DOHH2 (cell line): ENCODE results near the gene C1QTNF12.

Experiments
- H3F3A ChIP-seq: fragments of 200-600 bp; sonication (generic), shearing (Covaris generic); 2 replicates; pipeline ENCODE4 v1.6.0; 2016; ENCODE audit warnings: antibody characterized with exemption, mild to moderate bottlenecking; ENCODE audit not compliant: control insufficient read depth, insufficient read depth
- H3K27ac ChIP-seq: fragments of 200-600 bp; sonication (generic); 2 replicates; pipeline ENCODE4 v1.5.1; 2014; ENCODE audit warnings: low read depth, mild to moderate bottlenecking, low read length, moderate library complexity
- H3K27me3 ChIP-seq: fragments of 200-600 bp; sonication (generic); 2 replicates; pipeline ENCODE4 v1.6.1; 2014; ENCODE audit warnings: mild to moderate bottlenecking, low read length, mixed read lengths; ENCODE audit not compliant: control insufficient read depth
- H3K36me3 ChIP-seq: fragments of 200-600 bp; sonication (generic); 2 replicates; pipeline ENCODE4 v1.6.1; 2014; ENCODE audit warnings: mild to moderate bottlenecking, low read length, moderate library complexity, mixed read lengths; ENCODE audit not compliant: control insufficient read depth
- H3K4me1 ChIP-seq: fragments of 200-600 bp; sonication (generic); 2 replicates; pipeline ENCODE4 v1.6.1; 2014; ENCODE audit warnings: mild to moderate bottlenecking, low read length, mixed read lengths; ENCODE audit not compliant: control insufficient read depth
- H3K4me2 ChIP-seq: fragments of 200-600 bp; sonication (generic); 2 replicates; pipeline ENCODE4 v1.6.0; 2014; ENCODE audit warnings: mild to moderate bottlenecking, low read length, moderate library complexity
- H3K4me3 ChIP-seq: fragments of 200-600 bp; sonication (generic); 2 replicates; pipeline ENCODE4 v1.5.1; 2014; ENCODE audit warnings: mild to moderate bottlenecking, low read length, mixed read lengths
- H3K79me2 ChIP-seq: fragments of 200-600 bp; sonication (generic); 2 replicates; pipeline ENCODE4 v1.6.1; 2014; ENCODE audit warnings: mild to moderate bottlenecking, low read length, mixed read lengths; ENCODE audit not compliant: control insufficient read depth
- H3K9me2 ChIP-seq: fragments of 200-600 bp; sonication (generic); replicated peaks from 2 replicates; pipeline ENCODE4 v1.6.1; 2014; ENCODE audit warnings: mild to moderate bottlenecking, low read length, mixed read lengths; ENCODE audit not compliant: control insufficient read depth
- H3K9me3 ChIP-seq: fragments of 200-600 bp; sonication (generic); 2 replicates; pipeline ENCODE4 v1.6.1; 2014; ENCODE audit warnings: antibody characterized with exemption, low read length, mixed read lengths; ENCODE audit not compliant: control insufficient read depth, insufficient read depth
- H4K20me1 ChIP-seq: fragments of 200-600 bp; sonication (generic); 2 replicates; pipeline ENCODE4 v1.6.0; 2014; ENCODE audit warnings: low read depth, mild to moderate bottlenecking, antibody characterized with exemption, low read length, moderate library complexity; ENCODE audit not compliant: control insufficient read depth, insufficient read depth
- EZH2phosphoT487 ChIP-seq: fragments of 200-600 bp; sonication (generic); IDR thresholded peaks from 2 replicates; pipeline ENCODE4 v1.6.1; 2017; ENCODE audit warnings: borderline replicate concordance, mild to moderate bottlenecking, antibody characterized with exemption, low read length, moderate library complexity, mixed read lengths
- TF ChIP-seq, protein P1 (sequence below): fragments of 200-600 bp; sonication (generic); IDR thresholded peaks from one replicate; pipeline ENCODE4 v1.5.1; 2014; ENCODE audit warnings: antibody characterized with exemption, mild to moderate bottlenecking, low read depth, low read length; ENCODE audit not compliant: poor library complexity, severe bottlenecking

C1QTNF12 gene

DNA sequence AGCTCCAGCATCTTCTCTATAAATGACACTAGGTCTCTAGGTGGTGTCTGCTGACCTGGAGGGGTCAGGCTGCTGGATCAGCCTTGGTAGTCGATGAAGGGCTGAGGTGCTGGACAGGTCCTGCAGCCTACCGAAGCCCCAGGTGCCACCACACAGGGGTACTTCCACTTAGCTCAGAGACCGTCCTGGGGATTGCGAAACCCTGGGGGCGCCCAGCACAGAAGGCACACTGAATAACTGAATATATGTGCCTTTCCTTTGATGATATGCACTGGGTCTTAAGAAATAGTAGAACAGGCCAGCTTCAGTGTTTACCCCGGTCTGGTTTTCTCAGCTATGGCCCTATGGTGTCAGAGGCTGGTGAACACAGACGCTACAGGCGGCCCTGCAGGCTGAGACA is 16.2 kb upstream of the C1QTNF12 start:
- H3K79me2 ChIP-seq, result peaks cover 49% of the 10 kb centered on the region
- H3K4me2 ChIP-seq, result no peak overlapping the region
- H3F3A ChIP-seq, result 0 out of 2 replicates have a peak, but pooled peaks cover 3% of the 10 kb centered on the region
- H3K36me3 ChIP-seq, result peaks cover 76% of the 10 kb centered on the region
- no peaks in the 10 kb centered on the region for H4K20me1 ChIP-seq
- no peaks in the 10 kb centered on the region for H3K9me2 ChIP-seq
- no peak overlapping the region for H3K27ac ChIP-seq
- H3K9me3 ChIP-seq, result no peaks in the 10 kb centered on the region
- no peak for TF ChIP-seq EZH2phosphoT487
- TF ChIP-seq, protein P1, sequence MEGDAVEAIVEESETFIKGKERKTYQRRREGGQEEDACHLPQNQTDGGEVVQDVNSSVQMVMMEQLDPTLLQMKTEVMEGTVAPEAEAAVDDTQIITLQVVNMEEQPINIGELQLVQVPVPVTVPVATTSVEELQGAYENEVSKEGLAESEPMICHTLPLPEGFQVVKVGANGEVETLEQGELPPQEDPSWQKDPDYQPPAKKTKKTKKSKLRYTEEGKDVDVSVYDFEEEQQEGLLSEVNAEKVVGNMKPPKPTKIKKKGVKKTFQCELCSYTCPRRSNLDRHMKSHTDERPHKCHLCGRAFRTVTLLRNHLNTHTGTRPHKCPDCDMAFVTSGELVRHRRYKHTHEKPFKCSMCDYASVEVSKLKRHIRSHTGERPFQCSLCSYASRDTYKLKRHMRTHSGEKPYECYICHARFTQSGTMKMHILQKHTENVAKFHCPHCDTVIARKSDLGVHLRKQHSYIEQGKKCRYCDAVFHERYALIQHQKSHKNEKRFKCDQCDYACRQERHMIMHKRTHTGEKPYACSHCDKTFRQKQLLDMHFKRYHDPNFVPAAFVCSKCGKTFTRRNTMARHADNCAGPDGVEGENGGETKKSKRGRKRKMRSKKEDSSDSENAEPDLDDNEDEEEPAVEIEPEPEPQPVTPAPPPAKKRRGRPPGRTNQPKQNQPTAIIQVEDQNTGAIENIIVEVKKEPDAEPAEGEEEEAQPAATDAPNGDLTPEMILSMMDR, result no peak
- no peaks in the 10 kb centered on the region for H3K27me3 ChIP-seq
- H3K4me1 ChIP-seq, result peaks cover 19% of the 10 kb centered on the region
- no peak overlapping the region for H3K4me3 ChIP-seq

DNA sequence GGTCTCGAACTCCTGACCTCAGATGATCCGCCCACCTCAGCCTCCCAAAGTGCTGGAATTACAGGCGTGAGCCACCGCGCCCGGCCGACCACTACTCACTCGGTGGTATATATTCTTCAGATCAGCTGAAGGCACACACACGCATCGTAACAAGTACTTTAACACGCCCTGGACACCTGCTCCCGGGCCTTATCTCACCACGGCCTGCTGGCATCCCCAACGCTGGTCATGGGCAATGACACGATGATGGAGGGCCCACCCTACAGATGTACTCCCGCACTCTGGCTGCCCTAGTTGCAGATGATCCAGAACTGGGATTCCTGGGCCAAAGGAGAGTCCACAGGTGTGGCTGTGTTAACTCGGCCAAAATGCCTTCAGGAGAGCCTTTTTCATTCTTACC is 15.5 kb upstream of the C1QTNF12 start:
- H3K27ac ChIP-seq, result no peak overlapping the region
- TF ChIP-seq, protein P1, result no peak
- TF ChIP-seq EZH2phosphoT487, result no peak
- peaks cover 69% of the 10 kb centered on the region for H3K36me3 ChIP-seq
- H3K79me2 ChIP-seq, result peaks cover 42% of the 10 kb centered on the region
- H4K20me1 ChIP-seq, result no peaks in the 10 kb centered on the region
- 0 out of 2 replicates have a peak, but pooled peaks cover 3% of the 10 kb centered on the region for H3F3A ChIP-seq
- no peak overlapping the region for H3K4me3 ChIP-seq
- H3K27me3 ChIP-seq, result no peaks in the 10 kb centered on the region
- peaks cover 19% of the 10 kb centered on the region for H3K4me1 ChIP-seq
- no peaks in the 10 kb centered on the region for H3K9me2 ChIP-seq
- H3K9me3 ChIP-seq, result no peaks in the 10 kb centered on the region
- H3K4me2 ChIP-seq, result no peak overlapping the region

DNA sequence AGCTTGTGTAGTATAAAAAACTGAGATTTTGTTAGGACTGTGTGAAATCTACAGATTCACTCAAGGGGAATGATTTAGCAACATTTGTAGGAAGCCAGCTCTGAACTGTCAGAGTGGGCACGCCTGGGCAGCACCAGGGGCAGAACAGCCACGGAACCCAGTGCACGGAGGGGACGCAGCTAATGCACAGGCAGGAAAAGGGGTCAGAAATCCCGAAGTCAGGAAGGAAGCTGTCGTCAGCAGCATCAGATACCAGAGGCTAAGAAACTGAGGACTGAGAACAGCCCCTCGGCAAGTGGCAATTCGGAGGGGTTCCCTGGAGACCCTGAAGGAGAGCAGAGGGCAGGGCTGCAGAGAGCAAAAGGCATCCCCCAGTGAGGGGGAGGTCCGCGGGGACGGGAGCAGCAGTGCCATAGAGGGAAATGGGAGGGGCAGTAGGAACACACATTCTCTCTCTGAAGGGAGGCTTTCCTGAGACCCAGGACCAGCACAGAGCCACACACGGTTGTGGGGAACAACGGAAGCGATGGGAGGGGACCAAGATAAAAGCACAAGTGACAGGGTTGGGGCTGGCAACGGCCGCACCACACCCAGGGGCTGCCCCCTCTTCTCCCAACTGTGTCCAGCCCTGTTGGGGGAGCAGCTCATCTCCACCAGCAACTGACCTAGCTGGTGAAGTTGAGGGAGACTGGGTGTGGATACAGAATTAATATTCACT is 14.5 kb upstream of the C1QTNF12 start:
- TF ChIP-seq, protein P1, result no peak
- no peak for TF ChIP-seq EZH2phosphoT487
- Histone ChIP-seq H3K9me3 (no peaks in the 10 kb centered on the region), H4K20me1 (no peaks in the 10 kb centered on the region), H3K79me2 (peaks cover 40% of the 10 kb centered on the region), H3K4me1 (peaks cover 19% of the 10 kb centered on the region), H3K27ac (peak overlapping the region; percentile 51), H3K27me3 (no peaks in the 10 kb centered on the region), H3K9me2 (no peaks in the 10 kb centered on the region), H3K4me3 (peak overlapping the region; percentile 23; the same call in 1 of the 2 replicates), H3F3A (0 out of 2 replicates have a peak, but pooled peaks cover 3% of the 10 kb centered on the region), H3K4me2 (peak overlapping the region; percentile 49), H3K36me3 (peaks cover 70% of the 10 kb centered on the region)
